Measurements from ENCODE around the gene ZCCHC10. TPM values are rescaled to one million over a fixed set of nuclear protein-coding genes. Genes with fewer than 3 reads are reported as not detected.
A peak's percentile ranks its signal among the peaks of the same experiment; 100 is the strongest.
"Not testable (repeated sequence)": the region's sequence is repeated elsewhere in the genome, so short reads cannot be mapped to it uniquely, and the experiment has no call there.

ZCCHC10 gene
- total and polyA plus RNA-seq, 10 of the 15 experiments (the other 5 are each of a cell fraction or from before 2014, with no cell fraction given), result 16.8 to 117 (median 53.5) TPM

GRCh38 chr5:132961887-132962286 is 64.5 kb downstream of the ZCCHC10 start (continued):
- TF ChIP-seq SREBF1 (IDR thresholded peaks at IDR 0.05; ENCODE audit: low read length) (no peak), HSF1 (IDR thresholded peaks at IDR 0.05; ENCODE audit: low read depth, low read length) (no peak), ZNF592 (IDR thresholded peaks at IDR 0.05) (no peak), PAX8 (IDR thresholded peaks at IDR 0.05) (no peak), TBL1XR1 (IDR thresholded peaks at IDR 0.05; ENCODE audit: low read depth, low read length) (no peak), HDAC2 (IDR thresholded peaks at IDR 0.05) (no peak), ZNF24 (IDR thresholded peaks at IDR 0.05) (no peak), MLLT1 (IDR thresholded peaks at IDR 0.05) (no peak; the same call in 1 of the 2 replicates), CREM (IDR thresholded peaks at IDR 0.05; ENCODE audit: low read depth) (no peak)

- BruUV-seq (replicated peaks); H3K4me1 ChIP-seq (ENCODE audit: control insufficient read depth, insufficient read depth, low read length); FAIRE-seq; ATAC-seq; H4K20me1 ChIP-seq (ENCODE audit: control insufficient read depth, insufficient read depth); DNase-seq (ENCODE audit: low read depth, low spot score); H3K36me3 ChIP-seq (ENCODE audit: control insufficient read depth in 2 of 2, insufficient read depth in 2 of 2, low read length in 1 of 2); H3K9me3 ChIP-seq (replicated peaks; ENCODE audit: control insufficient read depth, insufficient read depth, low read length); in situ Hi-C loops (cut with MboI); H2AFZ ChIP-seq (ENCODE audit: control insufficient read depth, low read depth, low read length); H3K27me3 ChIP-seq (replicated peaks in 1 of 2; ENCODE audit: control insufficient read depth in 2 of 2, insufficient read depth in 2 of 2, low read length in 1 of 2): not testable (repeated sequence)
- Histone ChIP-seq H3K4me2 (ENCODE audit: control insufficient read depth, insufficient read depth) (peak overlapping the region; percentile 75), H3K79me2 (ENCODE audit: control insufficient read depth, insufficient read depth, low read length) (peaks cover 60% of the 10 kb centered on the region), H3K4me3 (peak overlapping the region; percentile 67), H3K27ac (ENCODE audit: control insufficient read depth, insufficient read depth) (0 out of 2 replicates have a peak overlapping the region, but pooled peaks have one; percentile 1), H3K9ac (ENCODE audit: control insufficient read depth, insufficient read depth, low read length) (peak overlapping the region; percentile 89; the same call in 1 of the 2 replicates)
- intact Hi-C loops (cut with micrococcal nuclease; ENCODE audit: unreplicated experiment), result loop anchor here (5.0 kb wide), 1 partner anchor 91 kb away; the partner anchor contains the start of gene HSPA4
- ChIA-PET POLR2A (interaction anchor here (1.1 to 3.0 kb wide), 4 partner anchors 72 to 144 kb away, joined by 3 to 16 read pairs (median 6); partner anchors contain the start of gene HSPA4), RAD21 (ENCODE audit: unreplicated experiment) (interaction anchor here (0.5 to 1.6 kb wide), 5 partner anchors 10 to 539 kb away, joined by 3 to 5 read pairs (median 3); partner anchors contain the start of gene HSPA4), CTCF (interaction anchor here (0.6 to 1.3 kb wide), 2 partner anchors 141 to 143 kb away, joined by 3 read pairs; no protein-coding TSS in a partner anchor), SMC1A (ENCODE audit: uncharacterized antibody, unreplicated experiment) (interaction anchor here (0.8 to 2.4 kb wide), 7 partner anchors 14 to 98 kb away, joined by 3 to 9 read pairs (median 3); partner anchors contain the start of gene HSPA4)
- 98% methylated on average over 11 of the region's 11 CpGs for WGBS (ENCODE audit: insufficient coverage, insufficient replicate concordance, low lambda C conversion rate, missing lambda C conversion rate)
Measured at GRCh38 chr5:132961123-132961815, 65.1 kb downstream of the ZCCHC10 start.
